D721Med (cell line): Measurements from ENCODE around the gene DNAH1.
"Not testable (repeated sequence)": the region's sequence is repeated elsewhere in the genome, so short reads cannot be mapped to it uniquely, and the experiment has no call there.

Experiments
- DNase-seq: peaks from one replicate; pipeline ENCODE4 v3.0.0; 2011; ENCODE audit warnings: low spot score; ENCODE audit not compliant: insufficient read length
- FAIRE-seq: peaks from 2 replicates; lab custom pipeline; 2011; peaks lifted over from hg19 to GRCh38; lab: Jason Lieb, UNC
- CTCF ChIP-seq: IDR thresholded peaks from 2 replicates; pipeline ENCODE4 v1.5.1; 2012; ENCODE audit warnings: mild to moderate bottlenecking, control low read depth; ENCODE audit not compliant: insufficient read depth; ENCODE audit errors: missing control alignments

DNAH1 gene

GRCh38 chr3:52328536-52329080 lies 12.5 kb downstream of the DNAH1 start:
- no peak for TF ChIP-seq CTCF
- DNase-seq (no peak), FAIRE-seq (no peak)

- FAIRE-seq (no peak), DNase-seq (no peak)
Measured at GRCh38 chr3:52330194-52330805, 14.2 kb downstream of the DNAH1 start.

DNA sequence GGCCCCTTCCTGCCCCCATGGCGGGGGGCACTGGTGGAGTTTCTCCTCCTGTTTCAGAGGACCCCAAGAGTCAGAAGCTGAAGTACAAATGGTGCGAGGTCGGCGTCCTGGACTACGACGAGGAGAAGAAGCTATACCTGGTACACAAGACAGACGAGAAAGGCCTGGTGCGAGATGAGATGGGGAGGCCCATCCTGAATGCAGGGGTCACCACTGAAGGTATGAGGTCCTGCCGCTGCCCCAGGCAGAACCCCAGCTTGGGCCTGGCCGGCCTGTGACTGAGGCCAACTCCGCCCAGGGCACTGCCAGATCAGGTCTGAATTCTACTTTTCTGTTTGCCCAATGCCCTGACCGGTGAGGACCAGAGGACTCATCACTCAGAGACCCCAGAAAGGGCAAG lies 15.0 kb downstream of the DNAH1 start:
- TF ChIP-seq CTCF = no peak
- no peak for FAIRE-seq

More at GRCh38 chr3:52330194-52330805, 14.2 kb downstream of the DNAH1 start:
- TF ChIP-seq CTCF = no peak

GRCh38 chr3:52331906-52332305 lies 15.8 kb downstream of the DNAH1 start:
- FAIRE-seq (no peak), DNase-seq (no peak)
- no peak for TF ChIP-seq CTCF

More for the DNA sequence above, 15.0 kb downstream of the DNAH1 start:
- DNase-seq = no peak

DNA sequence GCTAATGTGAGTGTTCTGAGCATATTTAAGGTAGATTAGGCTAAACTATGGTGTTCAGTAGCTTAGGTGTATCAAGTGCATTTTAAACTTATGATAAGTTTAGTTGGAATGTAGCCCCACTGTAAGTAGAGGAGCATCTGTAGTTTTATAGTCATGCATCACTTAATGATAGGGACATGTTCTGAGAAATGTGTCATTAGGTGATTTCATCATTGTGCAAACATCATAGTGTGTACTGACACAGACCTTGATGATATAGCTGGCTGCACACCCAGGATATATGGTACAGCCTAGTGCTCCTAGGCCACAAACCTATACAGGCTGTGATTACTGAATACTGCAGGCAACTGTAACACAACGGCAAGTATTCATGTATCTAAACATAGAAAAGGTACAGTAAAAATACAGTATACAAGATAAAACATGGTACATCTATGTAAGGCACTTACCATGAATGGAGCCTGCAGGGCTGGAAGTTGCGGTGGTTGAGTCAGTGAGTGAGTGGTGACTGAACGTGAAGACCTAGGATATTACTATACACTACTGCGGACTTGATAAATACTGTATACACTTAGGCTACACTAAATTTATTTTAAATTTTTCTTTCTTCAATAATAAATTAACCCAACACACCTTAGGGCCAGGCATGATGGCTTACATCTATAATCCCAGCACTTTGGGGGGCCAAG lies 17.9 kb downstream of the DNAH1 start:
- no peak for DNase-seq
- no peak for TF ChIP-seq CTCF
- no peak for FAIRE-seq

DNA sequence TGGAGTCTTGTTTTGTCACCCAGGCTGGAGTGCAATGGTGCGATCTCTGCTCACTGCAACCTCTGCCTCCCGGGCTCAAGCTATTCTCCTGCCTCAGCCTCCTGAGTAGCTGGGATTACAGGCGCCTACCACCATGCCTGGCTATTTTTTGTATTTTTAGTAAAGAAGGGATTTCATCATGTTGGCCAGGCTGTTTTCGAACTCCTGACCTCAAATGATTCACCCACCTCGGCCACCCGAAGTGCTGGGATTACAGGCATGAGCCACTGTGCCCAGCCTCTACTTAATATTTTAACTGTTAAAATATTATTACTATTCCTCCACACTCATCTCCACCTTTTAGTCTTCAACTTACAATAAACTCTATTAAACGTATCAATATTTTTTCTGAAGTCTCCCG lies 22.0 kb downstream of the DNAH1 start:
- not testable (repeated sequence) for FAIRE-seq, DNase-seq

- peak; percentile 85 for TF ChIP-seq CTCF
- DNase-seq = no peak
- FAIRE-seq = no peak
Measured at GRCh38 chr3:52339612-52340011, 23.5 kb downstream of the DNAH1 start.
